GM13977 (cell line): ENCODE measurements around the gene APRT.

Source experiments
- DNase-seq: peaks from one replicate; pipeline ENCODE4 v3.0.0; 2012; ENCODE audit warnings: low spot score
- CTCF ChIP-seq: IDR thresholded peaks from 2 replicates; pipeline ENCODE4 v1.5.1; 2012; ENCODE audit warnings: mild to moderate bottlenecking, control low read depth; ENCODE audit not compliant: insufficient read depth; ENCODE audit errors: extremely low read depth, missing control alignments
- in situ Hi-C: fragments of 300-500 bp; cut with MboI; formaldehyde crosslinking; loops from one replicate; pipeline ENCODE4 v1.12.0; 2022; ENCODE audit warnings: low sequenced_read_pairs, low pct_unique_long_range_greater_than_20kb, mixed read lengths, inconsistent platforms; ENCODE audit not compliant: unreplicated experiment

The APRT gene

DNA sequence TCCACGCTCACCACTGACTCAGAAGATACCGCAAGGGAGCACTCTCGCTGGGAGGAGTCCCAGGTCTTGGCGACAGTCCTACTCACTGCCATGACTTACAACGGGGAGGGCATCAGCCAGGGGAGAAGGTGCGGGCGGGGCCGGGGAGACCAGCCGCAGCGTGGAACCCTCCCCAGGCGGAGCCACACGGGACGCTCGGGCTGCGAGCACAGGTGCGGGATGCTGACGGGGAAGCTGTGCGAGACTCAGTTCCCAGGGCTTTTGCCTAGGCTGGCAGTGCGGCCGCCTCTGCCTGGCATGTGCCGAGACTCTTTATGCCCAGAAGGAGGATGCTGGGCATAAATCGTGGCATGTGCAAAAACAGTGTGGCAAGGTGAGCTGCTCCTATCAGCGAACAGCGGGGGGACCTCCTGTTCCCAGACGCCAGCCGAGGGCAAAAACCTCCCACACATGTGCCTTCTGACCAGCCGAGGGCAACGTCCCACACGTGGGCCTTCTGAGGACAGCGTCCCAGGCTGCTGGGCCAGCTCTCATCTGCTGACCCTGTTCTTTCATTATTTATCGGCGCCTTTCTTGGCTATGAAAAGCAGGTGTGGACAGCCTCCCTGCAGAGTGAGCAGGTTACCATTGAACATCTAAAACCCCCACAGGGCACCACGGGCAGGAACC, 38.9 kb upstream of the APRT start:
- in situ Hi-C loops = no loop called here
- DNase-seq = no peak
- no peak for TF ChIP-seq CTCF

GRCh38 chr16:88848557-88848956, 36.8 kb upstream of the APRT start:
- no peak for DNase-seq
- no peak for TF ChIP-seq CTCF
- in situ Hi-C loops = no loop called here

DNA sequence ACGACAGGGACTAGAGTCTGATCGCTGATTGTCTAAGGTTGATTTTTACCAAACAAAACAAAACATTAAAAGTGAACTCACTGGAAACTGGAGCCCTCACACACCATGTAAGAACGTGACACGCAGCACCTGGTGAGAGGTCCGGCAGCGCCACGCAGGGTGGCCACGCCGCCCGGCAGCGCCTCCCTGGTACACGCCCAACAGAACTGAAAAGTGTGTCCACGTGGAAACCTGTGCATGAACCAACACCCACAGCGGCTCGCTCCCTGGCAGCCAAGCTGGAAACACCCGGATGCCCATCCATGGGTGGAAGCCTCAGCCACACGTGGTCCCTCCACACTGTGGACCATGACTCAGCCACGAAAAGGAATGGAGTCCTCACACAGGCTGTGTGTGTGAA, 35.9 kb upstream of the APRT start:
- no peak for TF ChIP-seq CTCF
- in situ Hi-C loops = no loop called here
- no peak for DNase-seq

GRCh38 chr16:88846088-88846487, 34.4 kb upstream of the APRT start:
- TF ChIP-seq CTCF = no peak
- in situ Hi-C loops = no loop called here
- DNase-seq = no peak

- no peak for DNase-seq
- TF ChIP-seq CTCF = no peak
- in situ Hi-C loops = no loop called here
Measured at GRCh38 chr16:88844419-88845036, 32.8 kb upstream of the APRT start.

DNA sequence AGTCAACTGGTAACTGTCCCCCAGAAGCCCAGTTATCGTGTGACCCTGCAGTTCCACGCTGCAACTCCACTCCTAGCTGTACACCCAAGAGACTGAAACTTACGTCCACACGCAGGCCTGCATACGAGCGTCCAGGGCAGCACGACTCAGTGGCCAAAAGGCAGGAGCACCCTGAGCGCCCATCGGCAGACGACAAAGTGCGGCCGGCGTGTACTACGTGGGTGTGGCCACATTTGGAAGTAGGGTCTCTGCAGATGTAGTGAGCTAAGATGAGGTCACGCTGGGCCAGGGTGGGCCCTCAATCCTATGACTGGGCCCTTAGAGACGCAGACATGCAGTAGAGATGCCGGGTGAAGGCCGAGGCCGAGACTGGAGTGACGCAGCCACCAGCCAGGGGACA, 31.5 kb upstream of the APRT start:
- DNase-seq = no peak
- TF ChIP-seq CTCF = no peak
- in situ Hi-C loops = no loop called here
